Measurements from ENCODE around the gene ARL13B. TPM values are rescaled to one million over a fixed set of nuclear protein-coding genes. Genes with fewer than 3 reads are reported as not detected.

Gene ARL13B
- total and polyA plus RNA-seq, 2 of the 4 experiments (the other 2 are of a cell fraction) = 2.7 to 3.0 TPM

DNA sequence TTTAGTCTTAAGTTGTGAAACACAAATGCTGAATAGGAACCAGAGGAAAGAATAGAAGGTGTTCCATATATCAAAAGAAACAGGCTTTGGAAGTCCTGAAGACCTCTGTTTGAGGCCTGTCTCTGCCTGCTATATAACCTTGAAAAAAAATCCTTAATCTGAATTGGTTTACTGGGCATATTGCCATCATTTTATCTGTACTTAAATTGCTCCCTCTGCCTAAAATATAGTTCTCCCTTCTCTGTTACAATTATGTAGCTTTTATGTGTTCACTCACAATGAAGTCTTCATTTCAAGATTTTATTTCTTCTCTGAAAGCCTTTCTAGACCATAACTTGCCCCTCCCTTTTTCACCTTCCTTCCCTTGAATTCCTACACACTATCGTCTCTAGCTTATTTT, 21.2 kb downstream of the ARL13B start:
- no peak overlapping the region for H2AK5ac ChIP-seq (ENCODE audit: low read depth, low read length)
- POLR2A ChIA-PET (ENCODE audit: unreplicated experiment) = no interaction called here
- no peak overlapping the region for H4K91ac ChIP-seq (ENCODE audit: insufficient read depth, low read depth, low read length)
- DNase-seq (no peak), ATAC-seq (ENCODE audit: low read depth) (no peak)
- no peaks in the 10 kb centered on the region for H3K27me3 ChIP-seq (ENCODE audit: control insufficient read depth, insufficient read depth, low read length)
- peaks cover 0 to 3% of the 10 kb centered on the region in 2 experiments; a peak in 1 of 4 replicates for H3K79me1 ChIP-seq (ENCODE audit: low read depth in 1 of 2, low read length in 2 of 2)
- TF ChIP-seq POLR2A (IDR thresholded peaks at IDR 0.05; ENCODE audit: low read depth, low read length) = no peak
- no peak for TF ChIP-seq RAD21 (IDR thresholded peaks at IDR 0.05; ENCODE audit: low read length)
- TF ChIP-seq, protein P1, sequence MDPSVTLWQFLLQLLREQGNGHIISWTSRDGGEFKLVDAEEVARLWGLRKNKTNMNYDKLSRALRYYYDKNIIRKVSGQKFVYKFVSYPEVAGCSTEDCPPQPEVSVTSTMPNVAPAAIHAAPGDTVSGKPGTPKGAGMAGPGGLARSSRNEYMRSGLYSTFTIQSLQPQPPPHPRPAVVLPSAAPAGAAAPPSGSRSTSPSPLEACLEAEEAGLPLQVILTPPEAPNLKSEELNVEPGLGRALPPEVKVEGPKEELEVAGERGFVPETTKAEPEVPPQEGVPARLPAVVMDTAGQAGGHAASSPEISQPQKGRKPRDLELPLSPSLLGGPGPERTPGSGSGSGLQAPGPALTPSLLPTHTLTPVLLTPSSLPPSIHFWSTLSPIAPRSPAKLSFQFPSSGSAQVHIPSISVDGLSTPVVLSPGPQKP (IDR thresholded peaks at IDR 0.05; ENCODE audit: borderline replicate concordance, low read depth, low read length) = no peak
- TF ChIP-seq RCOR1 (IDR thresholded peaks at IDR 0.05; ENCODE audit: insufficient replicate concordance, low read length) = no peak
- TF ChIP-seq RFX5 (IDR thresholded peaks at IDR 0.05; ENCODE audit: low read depth, low read length) = no peak
- TF ChIP-seq MAZ (IDR thresholded peaks at IDR 0.05; ENCODE audit: borderline replicate concordance, low read depth, low read length) = no peak
- TF ChIP-seq CTCF (conservative IDR thresholded peaks at IDR 0.05; ENCODE audit: low read depth, low read length) = no peak
- no peak for TF ChIP-seq MXI1 (IDR thresholded peaks at IDR 0.05; ENCODE audit: borderline replicate concordance, low read depth, low read length)
- no peak for TF ChIP-seq BHLHE40 (IDR thresholded peaks at IDR 0.05; ENCODE audit: low read depth, low read length)
- H4K20me1 ChIP-seq (ENCODE audit: insufficient read depth, low read length) = no peaks in the 10 kb centered on the region
- CTCF ChIA-PET = no interaction called here
- no peaks in the 10 kb centered on the region for H3K36me3 ChIP-seq (ENCODE audit: control insufficient read depth, insufficient read depth, low read length)
- no peak overlapping the region for H4K8ac ChIP-seq (ENCODE audit: low read depth in 2 of 2, low read length in 2 of 2)
- no peak overlapping the region for H2AK9ac ChIP-seq (replicated peaks; ENCODE audit: low read depth, low read length, poor library complexity)
- in situ Hi-C loops (cut with MboI; ENCODE audit: low sequenced_read_pairs) (no loop called here), intact Hi-C loops (cut with micrococcal nuclease) (no loop called here), dilution Hi-C loops (cut with HindIII; ENCODE audit: low sequenced_read_pairs, unreplicated experiment) (no loop called here)
- H3K4me2 ChIP-seq (ENCODE audit: low read depth, low read length) = no peak overlapping the region
- no peaks in the 10 kb centered on the region for H3K9me1 ChIP-seq (ENCODE audit: insufficient read depth, low read length)
- no peak overlapping the region for H2BK120ac ChIP-seq (ENCODE audit: low read depth, low read length)
- H3K14ac ChIP-seq (replicated peaks; ENCODE audit: low read depth, low read length) = no peak overlapping the region
- H2AFZ ChIP-seq (replicated peaks; ENCODE audit: low read length, poor library complexity) = no peak overlapping the region
- H2BK15ac ChIP-seq (ENCODE audit: low read depth, low read length) = no peak overlapping the region
- H3K27ac ChIP-seq (ENCODE audit: insufficient read depth, low read length) = no peak overlapping the region
- no peak overlapping the region for H3K56ac ChIP-seq (ENCODE audit: extremely low read depth, insufficient read depth, low read length)
- BruUV-seq (replicated peaks) = no TSS peak
- no CpG with 5 or more reads among the region's 1 CpG for WGBS, 2 experiments (ENCODE audit: extremely low coverage in 2 of 2, insufficient read length in 1 of 2)
- H2BK5ac ChIP-seq (ENCODE audit: low read depth, low read length, poor library complexity, severe bottlenecking) = no peak overlapping the region
- H3K9ac ChIP-seq (ENCODE audit: low read depth, low read length) = no peak overlapping the region
- H3K4me3 ChIP-seq (ENCODE audit: insufficient read depth, low read depth, low read length) = no peak overlapping the region
- H3K18ac ChIP-seq (ENCODE audit: low read depth, low read length) = no peak overlapping the region
- no peaks in the 10 kb centered on the region for H3K4me1 ChIP-seq (ENCODE audit: control insufficient read depth, insufficient read depth, low read length)
- H3K9me3 ChIP-seq (ENCODE audit: control insufficient read depth, insufficient read depth, low read length) = no peaks in the 10 kb centered on the region
- no peak overlapping the region for H2BK20ac ChIP-seq (ENCODE audit: low read depth, low read length)
- no peak overlapping the region for H3K23ac ChIP-seq (ENCODE audit: low read depth, low read length)
- no peak overlapping the region for H3K4ac ChIP-seq (ENCODE audit: low read depth, low read length)
- H4K5ac ChIP-seq (ENCODE audit: low read depth, low read length) = no peak overlapping the region

Measured in IMR-90 (cell line).